B cell (primary cell): Measurements from ENCODE around the gene PATZ1. TPM values are rescaled to one million over a fixed set of nuclear protein-coding genes. Genes with fewer than 3 reads are reported as not detected.

Experiments used
- ATAC-seq: fragments of 200-7000 bp; cut with Tn5 transposase; one replicate; pipeline ENCODE4 v1.10.0; 2021; ENCODE audit warnings: low read depth, mild to moderate bottlenecking, moderate number of reproducible peaks, moderate library complexity
- CTCF ChIA-PET: fragments of 350-600 bp; sonication (Branson Sonifier 250); formaldehyde crosslinking; loops from one replicate; lab custom pipeline; 2021; ENCODE audit warnings: antibody characterized with exemption, inconsistent platforms; lab: Charles Lee
- POLR2A ChIA-PET: fragments of 350-600 bp; sonication (Branson Sonifier 250); formaldehyde crosslinking; loops from one replicate; lab custom pipeline; 2021; ENCODE audit warnings: antibody characterized with exemption; lab: Charles Lee
- DNase-seq: peaks from one replicate; pipeline ENCODE4 v3.0.0; 2013
- H2AFZ ChIP-seq: 2 replicates; pipeline ENCODE4 v1.6.1; 2012; ENCODE audit warnings: mild to moderate bottlenecking, low read depth, low read length; ENCODE audit not compliant: insufficient read depth, poor library complexity, severe bottlenecking
- H3K27ac ChIP-seq, 2 donors: 1 replicate in 1 of 2; 2 replicates in 1 of 2; pipeline ENCODE4 v1.5.1; 2012 to 2013; ENCODE audit warnings: low read length in 2 of 2, mild to moderate bottlenecking in 2 of 2, moderate library complexity in 1 of 2
- H3K27me3 ChIP-seq, 4 experiments: fragments of 200-600 bp in 1 of 4; sonication (generic) in 1 of 4; replicated peaks in 1 of 4; 1 replicate in 2 of 4; 2 replicates in 2 of 4; pipeline versions ENCODE4 v1.6.1 to v1.7.0; 2013 to 2016; ENCODE audit warnings: low read length in 3 of 4, mild to moderate bottlenecking in 2 of 4, mixed read lengths in 1 of 4, moderate library complexity in 1 of 4; ENCODE audit not compliant: insufficient read depth in 4 of 4, control insufficient read depth in 3 of 4; ENCODE audit errors: control extremely low read depth in 1 of 4
- H3K36me3 ChIP-seq, 2 experiments: replicated peaks in 1 of 2; 1 replicate in 1 of 2; 2 replicates in 1 of 2; pipeline versions ENCODE4 v1.6.1 to v1.7.1; 2013; ENCODE audit warnings: low read length in 1 of 2; ENCODE audit not compliant: insufficient read depth in 2 of 2, control insufficient read depth in 1 of 2; ENCODE audit errors: control extremely low read depth in 1 of 2, extremely low read depth in 1 of 2
- H3K4me1 ChIP-seq, 2 donors: fragments of 200-600 bp in 1 of 2; sonication (generic) in 1 of 2; 1 replicate in 1 of 2; 2 replicates in 1 of 2; pipeline versions ENCODE4 v1.5.1 to v1.6.1; 2013 to 2017; ENCODE audit warnings: low read length in 2 of 2; ENCODE audit not compliant: control insufficient read depth in 2 of 2, insufficient read depth in 2 of 2
- H3K4me2 ChIP-seq: replicated peaks from 2 replicates; pipeline ENCODE3; 2012; ENCODE audit warnings: mild to moderate bottlenecking, low read depth, low read length; ENCODE audit not compliant: poor library complexity, severe bottlenecking
- H3K4me3 ChIP-seq, 5 experiments: fragments of 200-600 bp in 1 of 5; sonication (generic) in 1 of 5; 1 replicate in 3 of 5; 2 replicates in 2 of 5; pipeline versions ENCODE4 v1.5.1 to v1.7.0; 2011 to 2016; ENCODE audit warnings: low read length in 4 of 5, mild to moderate bottlenecking in 4 of 5, low read depth in 2 of 5, control low read depth in 1 of 5, moderate library complexity in 1 of 5; ENCODE audit not compliant: insufficient read depth in 1 of 5; ENCODE audit errors: control extremely low read depth in 1 of 5, extremely low read depth in 1 of 5
- H3K79me2 ChIP-seq: fragments of 200-600 bp; sonication (generic); one replicate; pipeline ENCODE4 v1.6.0; 2016; ENCODE audit warnings: low read length; ENCODE audit not compliant: control insufficient read depth, insufficient read depth
- H3K9ac ChIP-seq: fragments of 200-600 bp; sonication (generic); 2 replicates; pipeline ENCODE4 v1.6.1; 2017; ENCODE audit warnings: mild to moderate bottlenecking, low read length, moderate library complexity
- H3K9me3 ChIP-seq, 3 donors: one replicate each; pipeline versions ENCODE4 v1.6.1 to v1.7.1; 2013; ENCODE audit warnings: low read length in 2 of 3; ENCODE audit not compliant: control insufficient read depth in 2 of 3, insufficient read depth in 1 of 3; ENCODE audit errors: control extremely low read depth in 1 of 3
- H4K20me1 ChIP-seq: 2 replicates; pipeline ENCODE4 v1.6.0; 2012; ENCODE audit warnings: mild to moderate bottlenecking, low read length; ENCODE audit not compliant: insufficient read depth, control insufficient read depth, poor library complexity, severe bottlenecking
- H3K27ac Mint-ChIP-seq: one replicate; pipeline ENCODE4 v1.8.0; 2021; ENCODE audit warnings: mixed read lengths
- H3K27me3 Mint-ChIP-seq: one replicate; pipeline ENCODE4 v1.8.0; 2021; ENCODE audit warnings: mixed read lengths
- H3K4me1 Mint-ChIP-seq: one replicate; pipeline ENCODE4 v1.8.0; 2021; ENCODE audit warnings: mixed read lengths
- H3K4me3 Mint-ChIP-seq: one replicate; pipeline ENCODE4 v1.8.0; 2021; ENCODE audit warnings: mixed read lengths
- H3K9me3 Mint-ChIP-seq: one replicate; pipeline ENCODE4 v1.8.0; 2022; ENCODE audit warnings: mixed read lengths; ENCODE audit not compliant: insufficient read depth
- CTCF ChIP-seq: fragments of 200-600 bp; IDR thresholded peaks from one replicate; pipeline ENCODE4 v1.8.0; 2022; ENCODE audit warnings: antibody characterized with exemption, mild to moderate bottlenecking
- EZH2 ChIP-seq: IDR thresholded peaks from 2 replicates; pipeline ENCODE4 v1.6.1; 2012; ENCODE audit warnings: borderline replicate concordance, low read depth, mild to moderate bottlenecking, moderate library complexity, low read length; ENCODE audit not compliant: insufficient read depth, poor library complexity, severe bottlenecking
- WGBS: methylation state at CpG from one replicate; pipeline ENCODE4 v1.1.5; 2013; ENCODE audit warnings: missing lambda C conversion rate; ENCODE audit not compliant: insufficient coverage; 5-methylcytosine and 5-hydroxymethylcytosine counted together
- intact Hi-C: fragments of 100-400 bp; cut with micrococcal nuclease; formaldehyde crosslinking; loops from one replicate; pipeline ENCODE4 v1.10.0; 2022
- polyA plus RNA-seq: library from polyadenylated mRNA; depleted of rRNA; stranded (reverse); fragments of >200 nt; gene quantifications from 2 replicates; pipeline ENCODE4 v1.2.3, GENCODE V29; 2012
- total RNA-seq, 2 donors: library from RNA; stranded (reverse); fragments of 120-200 nt in 1 of 2; gene quantifications; 1 replicate in 1 of 2; 2 replicates in 1 of 2; pipeline versions ENCODE4 v1.2.3 to v1.2.4, GENCODE V29; 2013 to 2022

PATZ1 gene
- total and polyA plus RNA-seq, 2 donors (not counting 1 experiment from before 2014, with no cell fraction given), result 35.1 to 47.4 TPM

GRCh38 chr22:31284281-31285155 is 61.6 kb downstream of the PATZ1 start:
- H3K4me3 Mint-ChIP-seq, result no peak overlapping the region
- H3K4me2 ChIP-seq, result peak overlapping the region; percentile 65
- intact Hi-C loops, result no loop called here
- TF ChIP-seq CTCF, result no peak
- TF ChIP-seq EZH2, result no peak
- H3K9ac ChIP-seq, result no peak overlapping the region
- H3K79me2 ChIP-seq, result peaks cover 42% of the 10 kb centered on the region
- H3K27me3 Mint-ChIP-seq, result no peaks in the 10 kb centered on the region
- no peak overlapping the region for H3K4me3 ChIP-seq
- ATAC-seq (no peak), DNase-seq (no peak)
- H3K27ac ChIP-seq, result peak overlapping the region; percentile 99 to 100
- no peak overlapping the region for H2AFZ ChIP-seq
- CTCF ChIA-PET, result interaction anchor here (0.6 to 5.1 kb wide), 4 partner anchors 11 to 31 kb away, joined by 4 to 34 read pairs (median 10); no protein-coding TSS in a partner anchor
- peaks cover 8 to 80% of the 10 kb centered on the region in 2 experiments for H3K36me3 ChIP-seq
- H3K4me1 ChIP-seq, result peaks cover 48 to 52% of the 10 kb centered on the region in 2 donors
- WGBS, result 33% methylated on average over 2 of the region's 3 CpGs
- peak overlapping the region; percentile 78 for H3K27ac Mint-ChIP-seq
- H3K27me3 ChIP-seq, result no peaks in the 10 kb centered on the region
- peaks cover 47% of the 10 kb centered on the region for H3K4me1 Mint-ChIP-seq
- peaks cover 5% of the 10 kb centered on the region for H4K20me1 ChIP-seq
- H3K9me3 Mint-ChIP-seq, result no peaks in the 10 kb centered on the region
- H3K9me3 ChIP-seq, result no peaks in the 10 kb centered on the region
- POLR2A ChIA-PET, result interaction anchor here (0.6 kb wide), 1 partner anchor 19 kb away, joined by 3 read pairs; no protein-coding TSS in a partner anchor
